ENCODE results near the gene SMIM5. TPM values are rescaled to one million over a fixed set of nuclear protein-coding genes. Genes with fewer than 3 reads are reported as not detected.

Gene SMIM5
- total RNA-seq, 3 donors from 2014 or later = 20.7 to 41.6 (median 27.5) TPM

GRCh38 chr17:75627094-75627493 lies 6.1 kb upstream of the SMIM5 start:
- no peak for TF ChIP-seq CTCF (IDR thresholded peaks at IDR 0.05)
- ATAC-seq (no peak), DNase-seq (no peak)
- Histone ChIP-seq H3K4me1 (ENCODE audit: low read depth) (no peaks in the 10 kb centered on the region), H3K9me3 (no peaks in the 10 kb centered on the region), H3K4me3 (no peak overlapping the region), H3K36me3 (ENCODE audit: low read depth) (no peaks in the 10 kb centered on the region)
- intact Hi-C loops (cut with DNase I, micrococcal nuclease) = no loop called here

- intact Hi-C loops (cut with DNase I, micrococcal nuclease) = no loop called here
- no peaks in the 10 kb centered on the region for H3K36me3 ChIP-seq (ENCODE audit: low read depth)
- no peak for TF ChIP-seq CTCF (IDR thresholded peaks at IDR 0.05)
- no peak for ATAC-seq
- no peak overlapping the region for H3K4me3 ChIP-seq
- no peak for DNase-seq
- H3K9me3 ChIP-seq = no peaks in the 10 kb centered on the region
- peaks cover 10% of the 10 kb centered on the region for H3K4me1 ChIP-seq (ENCODE audit: low read depth)
Measured at GRCh38 chr17:75628425-75628824, 4.8 kb upstream of the SMIM5 start.

GRCh38 chr17:75629157-75629556 lies 4.1 kb upstream of the SMIM5 start:
- Histone ChIP-seq H3K4me3 (no peak overlapping the region), H3K36me3 (ENCODE audit: low read depth) (no peaks in the 10 kb centered on the region), H3K9me3 (no peaks in the 10 kb centered on the region), H3K4me1 (ENCODE audit: low read depth) (peaks cover 17% of the 10 kb centered on the region)
- DNase-seq = no peak
- TF ChIP-seq CTCF (IDR thresholded peaks at IDR 0.05) = no peak
- no peak for ATAC-seq
- intact Hi-C loops (cut with DNase I, micrococcal nuclease) = no loop called here

GRCh38 chr17:75630071-75630917 lies 2.9 kb upstream of the SMIM5 start:
- DNase-seq (peak in 1 of 3 donors; percentile 49), ATAC-seq (no peak)
- H3K4me1 ChIP-seq (ENCODE audit: low read depth) = peaks cover 24% of the 10 kb centered on the region
- H3K9me3 ChIP-seq = no peaks in the 10 kb centered on the region
- intact Hi-C loops (cut with DNase I, micrococcal nuclease) = loop anchor here in 1 of 2 donors (5.0 kb wide), 1 partner anchor 122 kb away; no protein-coding TSS in a partner anchor
- no peak overlapping the region for H3K4me3 ChIP-seq
- no peak for TF ChIP-seq CTCF (IDR thresholded peaks at IDR 0.05)
- H3K36me3 ChIP-seq (ENCODE audit: low read depth) = no peaks in the 10 kb centered on the region

GRCh38 chr17:75631353-75631752 lies 1.9 kb upstream of the SMIM5 start:
- Histone ChIP-seq H3K36me3 (ENCODE audit: low read depth) (no peaks in the 10 kb centered on the region), H3K9me3 (no peaks in the 10 kb centered on the region), H3K4me1 (ENCODE audit: low read depth) (peaks cover 28% of the 10 kb centered on the region), H3K4me3 (no peak overlapping the region)
- intact Hi-C loops (cut with DNase I, micrococcal nuclease) = loop anchor here in 1 of 2 donors (5.0 kb wide), 1 partner anchor 121 kb away; no protein-coding TSS in a partner anchor
- TF ChIP-seq CTCF (IDR thresholded peaks at IDR 0.05) = no peak
- DNase-seq (peak in 1 of 3 donors; percentile 54), ATAC-seq (no peak)
